ENCODE measurements around the gene HDAC4.

HDAC4 gene

DNA sequence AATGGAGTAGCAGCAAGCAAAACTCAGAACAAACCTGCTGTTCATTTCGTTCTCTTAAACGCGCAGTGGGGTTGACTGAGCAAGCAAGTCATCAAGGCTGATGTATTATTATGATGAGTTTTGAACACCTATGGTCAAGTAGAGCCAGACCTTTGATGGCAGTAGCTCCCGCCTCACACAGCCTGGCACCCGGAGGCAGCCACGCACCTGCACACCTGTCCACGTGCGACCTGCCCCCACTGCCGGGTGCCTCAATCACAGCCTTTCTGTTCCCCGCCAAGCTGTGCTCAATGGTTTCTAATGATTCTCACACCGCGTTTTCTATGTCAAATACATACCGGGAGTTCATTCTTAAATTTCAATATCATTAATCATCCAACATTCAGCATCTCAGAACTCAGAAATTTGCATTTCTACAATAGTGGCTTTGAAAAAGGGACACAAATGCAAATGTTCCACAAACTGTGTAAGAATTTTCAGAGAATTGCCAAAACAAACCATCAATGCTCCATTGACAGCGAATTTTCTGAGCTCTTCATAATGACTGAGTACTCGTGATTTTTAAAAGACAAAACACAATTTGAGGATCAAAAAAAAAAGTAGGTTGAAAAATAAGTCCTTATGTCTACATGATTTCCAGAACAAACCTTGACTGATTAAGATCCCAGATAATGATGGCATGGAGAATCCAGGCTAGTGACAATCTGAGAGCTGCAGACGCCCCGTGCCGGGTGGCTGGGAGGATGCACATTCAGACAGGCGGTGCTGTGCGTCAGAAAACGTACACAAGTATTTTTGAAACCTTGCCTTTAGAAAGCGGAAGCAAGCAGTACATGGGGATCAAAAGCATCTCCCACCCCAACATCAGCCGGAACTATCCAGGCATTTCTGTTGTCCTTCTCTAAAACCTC, 56.6 kb downstream of the HDAC4 start:
- intact Hi-C loops (cut with DNase I): no loop called here
- DNase-seq: peak in 17 of 42 donors; percentile 18 to 78 (median 51)

GRCh38 chr2:239343460-239343859, 57.4 kb downstream of the HDAC4 start:
- intact Hi-C loops (cut with DNase I): no loop called here

GRCh38 chr2:239341840-239342239, 59.0 kb downstream of the HDAC4 start:
- intact Hi-C loops (cut with DNase I): no loop called here
- DNase-seq: peak in 2 of 42 donors; percentile 15 to 24

More at GRCh38 chr2:239343460-239343859, 57.4 kb downstream of the HDAC4 start:
- DNase-seq: peak in 2 of 42 donors; percentile 6 to 32

GRCh38 chr2:239341146-239341732, 59.6 kb downstream of the HDAC4 start:
- DNase-seq: peak in 2 of 42 donors; percentile 31 to 32
- intact Hi-C loops (cut with DNase I): no loop called here

DNA sequence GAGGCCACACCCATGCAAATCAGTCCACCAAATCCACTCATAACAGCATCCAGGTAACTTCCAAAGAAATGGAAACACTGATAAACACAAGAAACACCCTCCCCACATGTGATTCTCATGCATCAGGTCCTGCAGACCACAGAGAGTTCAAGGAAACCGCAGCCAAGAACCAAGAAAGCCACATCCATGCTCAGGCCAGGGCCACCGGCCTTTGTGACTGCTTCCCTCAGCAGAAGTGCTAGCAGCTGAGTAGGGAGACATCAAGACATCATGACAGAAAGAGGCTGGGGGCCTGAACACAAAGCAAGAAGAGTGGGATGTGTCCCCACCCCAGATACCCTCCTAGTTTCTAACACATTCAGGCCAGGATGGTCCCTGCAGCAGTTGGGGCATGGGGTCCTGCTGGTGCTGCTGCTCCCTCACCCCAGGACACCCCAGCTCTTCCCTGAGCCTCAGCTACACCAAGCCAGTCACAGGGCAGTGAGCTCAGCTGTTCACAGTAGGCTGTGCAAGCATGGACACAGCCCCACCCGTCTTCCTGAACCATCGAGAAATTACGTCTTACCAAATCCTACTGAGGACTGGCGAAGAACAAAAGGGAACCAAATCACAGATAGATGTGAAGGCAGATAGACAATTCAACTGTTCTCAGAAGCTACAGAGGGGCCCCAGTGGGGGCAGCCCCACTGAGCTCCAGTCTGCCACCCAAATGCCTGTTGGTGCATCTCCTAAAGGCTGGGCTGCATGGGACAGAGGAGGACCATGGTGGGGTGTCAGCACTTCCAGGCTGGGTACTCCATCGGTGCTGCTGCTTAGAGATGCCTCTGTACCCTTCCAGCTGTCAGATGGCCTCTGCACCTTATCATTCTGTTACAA, 60.9 kb downstream of the HDAC4 start:
- peak in 3 of 42 donors; percentile 31 to 69 (median 36) for DNase-seq
- intact Hi-C loops (cut with DNase I): no loop called here

- DNase-seq: peak in 2 of 42 donors; percentile 28 to 35
- intact Hi-C loops (cut with DNase I): no loop called here
Measured at GRCh38 chr2:239339241-239339640, 61.6 kb downstream of the HDAC4 start.

DNA sequence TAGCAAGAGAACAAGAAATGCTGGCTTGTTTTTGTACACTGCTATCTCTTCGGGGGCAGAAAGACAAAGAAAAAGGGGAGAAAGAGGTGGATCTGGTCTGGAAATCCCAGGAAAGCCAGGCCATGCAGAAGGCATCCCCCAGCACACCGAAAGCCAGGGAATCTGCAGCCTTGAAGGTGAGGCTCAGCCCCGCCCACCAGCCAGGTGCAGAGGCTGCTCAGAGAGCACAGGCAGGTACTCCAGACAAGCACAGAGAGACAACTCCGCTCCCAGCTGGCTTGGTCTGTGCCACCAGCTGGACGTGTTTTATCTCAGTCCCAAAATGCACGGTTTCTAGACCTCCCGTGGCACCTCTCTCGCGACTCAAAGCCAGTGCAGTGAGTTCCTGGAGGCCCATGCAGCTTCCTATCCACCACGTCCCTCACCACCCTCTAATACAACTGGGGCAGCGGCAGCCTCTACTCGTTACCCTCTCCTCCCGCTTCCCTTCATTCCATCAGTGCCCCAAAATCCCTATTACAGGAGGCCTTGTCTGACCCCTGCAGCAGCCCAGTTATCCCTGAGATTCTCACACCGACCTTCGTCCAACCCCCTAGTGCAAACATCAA, 62.8 kb downstream of the HDAC4 start:
- DNase-seq: peak in 2 of 42 donors; percentile 14 to 19
- intact Hi-C loops (cut with DNase I): no loop called here

DNA sequence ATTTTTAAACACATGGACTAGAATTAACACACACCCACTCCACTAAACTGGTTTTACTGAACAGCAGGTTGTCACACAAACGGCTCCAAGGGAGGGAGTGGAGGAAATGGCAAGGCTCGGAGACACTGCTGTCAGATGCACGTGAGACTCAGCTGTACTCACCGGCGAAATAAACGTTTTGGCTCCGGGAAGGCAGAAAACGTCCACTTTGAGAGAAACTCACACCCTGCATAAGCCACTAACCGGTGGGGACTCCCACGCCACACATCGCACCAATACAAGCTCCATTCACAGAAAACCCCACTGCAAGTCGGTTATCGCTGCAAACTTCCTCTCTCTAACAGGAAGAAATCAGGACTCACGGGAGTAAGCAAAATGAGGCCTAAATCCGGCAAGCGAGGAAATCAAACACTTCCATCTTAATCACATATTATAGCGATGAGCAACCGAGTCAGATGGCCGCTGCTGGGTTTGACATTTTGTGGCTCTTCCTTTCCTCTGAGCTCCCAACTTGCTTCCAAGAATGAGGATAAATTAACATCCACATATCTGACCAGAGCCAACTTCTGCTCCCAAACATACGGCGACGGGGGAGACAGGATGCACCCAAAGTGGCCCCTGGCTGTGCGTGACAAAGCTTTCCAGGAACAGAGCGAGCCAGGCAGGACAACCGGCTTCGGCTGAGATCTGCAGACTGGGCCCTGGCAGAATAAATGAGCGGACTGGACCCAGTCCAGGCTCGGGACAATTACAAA, 63.5 kb downstream of the HDAC4 start:
- DNase-seq: peak in 25 of 42 donors; percentile 31 to 83 (median 61)
- intact Hi-C loops (cut with DNase I): no loop called here

- DNase-seq: peak in 4 of 42 donors; percentile 4 to 35 (median 29)
- intact Hi-C loops (cut with DNase I): no loop called here
Measured at GRCh38 chr2:239331560-239331959, 69.3 kb downstream of the HDAC4 start.

- peak in 4 of 42 donors; percentile 0 to 31 (median 18) for DNase-seq
- intact Hi-C loops (cut with DNase I): no loop called here
Measured at GRCh38 chr2:239330836-239331235, 70.0 kb downstream of the HDAC4 start.

DNA sequence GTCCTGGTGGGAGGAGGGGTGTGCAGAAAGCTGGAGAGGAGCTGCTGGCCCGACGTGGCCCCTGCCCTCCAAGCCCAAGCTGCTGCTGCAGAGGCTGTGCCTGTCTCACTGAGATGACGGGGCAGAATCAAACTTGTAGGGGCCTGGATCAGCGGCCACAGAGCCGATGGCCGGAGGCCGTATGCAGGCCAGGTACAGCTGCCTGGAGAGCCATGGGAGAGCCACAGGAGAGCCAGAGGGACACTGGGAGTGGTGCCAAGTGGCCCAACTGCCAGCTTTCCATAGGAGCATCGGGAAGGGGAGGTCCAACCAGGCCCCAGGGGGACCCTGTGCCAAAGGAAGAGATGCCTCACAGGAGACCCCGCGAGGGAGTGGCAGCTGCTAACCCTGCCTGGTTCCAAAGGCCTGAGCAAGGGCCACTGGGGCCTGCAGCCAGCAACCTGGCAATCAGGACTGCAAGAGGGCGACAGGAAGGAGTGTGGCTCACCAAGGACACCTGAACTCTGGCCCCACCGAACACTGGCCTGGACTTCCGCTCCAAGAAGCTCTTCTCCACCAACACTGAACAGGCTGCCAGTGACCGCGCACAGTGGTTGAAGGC, 70.7 kb downstream of the HDAC4 start:
- DNase-seq: peak in 7 of 42 donors; percentile 1 to 43 (median 29)
- intact Hi-C loops (cut with DNase I): no loop called here

- peak in 8 of 42 donors; percentile 3 to 43 (median 29) for DNase-seq
- intact Hi-C loops (cut with DNase I): no loop called here
Measured at GRCh38 chr2:239329284-239329971, 71.4 kb downstream of the HDAC4 start.

DNA sequence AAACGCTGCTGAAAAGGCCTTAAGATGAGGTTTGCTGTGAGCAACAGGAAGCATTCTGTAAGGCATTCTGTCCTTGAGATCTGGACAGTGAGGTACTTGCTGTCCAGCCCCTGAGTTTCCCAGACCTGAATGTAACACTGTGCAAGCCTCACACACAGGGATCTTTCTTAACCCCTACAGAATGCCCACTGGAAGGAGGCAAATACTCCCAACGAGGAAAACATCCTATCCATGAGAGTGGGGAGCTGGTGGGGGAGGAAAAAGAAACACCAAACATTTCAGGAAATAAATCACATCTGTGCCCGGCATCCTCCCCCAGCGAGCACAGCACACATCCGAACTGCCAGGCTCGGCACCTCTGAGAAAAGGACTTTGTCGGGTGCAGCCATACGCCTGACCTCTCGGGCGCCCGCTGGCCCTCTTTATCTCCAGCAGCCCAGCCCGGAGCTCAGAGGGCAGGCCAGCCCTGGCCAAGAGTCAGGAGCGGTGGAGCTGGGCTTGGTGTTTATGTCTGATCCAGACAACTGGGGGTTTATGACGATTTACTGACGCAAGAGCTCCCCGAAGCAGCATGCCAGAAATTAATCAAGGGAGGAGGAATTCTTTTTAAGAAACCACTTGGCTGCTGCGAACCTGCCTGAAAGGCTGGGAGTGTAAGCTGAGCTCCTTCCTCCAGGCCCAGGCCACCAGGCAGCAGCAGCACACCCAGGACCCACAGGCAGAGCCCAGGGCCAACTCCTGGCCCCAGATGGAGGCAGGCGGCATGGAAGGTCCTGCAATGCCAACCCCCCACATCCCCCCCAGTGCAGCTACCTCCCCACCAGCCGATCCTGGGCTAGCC, 72.2 kb downstream of the HDAC4 start:
- intact Hi-C loops (cut with DNase I): no loop called here
- DNase-seq: peak in 14 of 42 donors; percentile 10 to 78 (median 48)

- intact Hi-C loops (cut with DNase I): no loop called here
- DNase-seq: peak in 11 of 42 donors; percentile 3 to 45 (median 25)
Measured at GRCh38 chr2:239327536-239328350, 73.1 kb downstream of the HDAC4 start.

- intact Hi-C loops (cut with DNase I): no loop called here
- peak in 9 of 42 donors; percentile 4 to 50 (median 28) for DNase-seq
Measured at GRCh38 chr2:239326831-239327535, 73.8 kb downstream of the HDAC4 start.

Measured in head of caudate nucleus (tissue), 42 donors.